CD4-positive, alpha-beta T cell treated with Interleukin-6 at 100 ng/mL for 8 hours (primary cell): ENCODE data around the gene DPM3.
A peak's percentile ranks its signal among the peaks of the same experiment; 100 is the strongest.
"Not testable (repeated sequence)": the region's sequence is repeated elsewhere in the genome, so short reads cannot be mapped to it uniquely, and the experiment has no call there.

Source experiments
- DNase-seq: peaks from one replicate; pipeline ENCODE4 v3.0.0-alpha.2; 2020; ENCODE audit warnings: mixed read lengths, low spot score

Gene DPM3

GRCh38 chr1:155139895-155140629 is at the start of gene DPM3:
Gene DPM3, minus strand, starts transcription at chr1:155140531. Its CDS starts 291 bp downstream, at chr1:155140240.
- DNase-seq = peak; percentile 84

- not testable (repeated sequence) for DNase-seq
Measured at GRCh38 chr1:155189926-155190325, 49.6 kb upstream of the DPM3 start.

GRCh38 chr1:155188268-155188667 is 47.9 kb upstream of the DPM3 start:
- DNase-seq = no peak

GRCh38 chr1:155187456-155187891 is 47.1 kb upstream of the DPM3 start:
- no peak for DNase-seq

GRCh38 chr1:155186794-155187455 is 46.6 kb upstream of the DPM3 start:
- no peak for DNase-seq

- DNase-seq = no peak
Measured at GRCh38 chr1:155186067-155186793, 45.9 kb upstream of the DPM3 start.

GRCh38 chr1:155185783-155186066 is 45.4 kb upstream of the DPM3 start:
- DNase-seq = no peak

- DNase-seq = no peak
Measured at GRCh38 chr1:155184835-155185782, 44.8 kb upstream of the DPM3 start.

GRCh38 chr1:155184351-155184811 is 44.0 kb upstream of the DPM3 start:
- DNase-seq = no peak

- no peak for DNase-seq
Measured at GRCh38 chr1:155183775-155184221, 43.5 kb upstream of the DPM3 start.

GRCh38 chr1:155182052-155182550 is 41.8 kb upstream of the DPM3 start:
- DNase-seq = no peak

- no peak for DNase-seq
Measured at GRCh38 chr1:155181371-155182051, 41.2 kb upstream of the DPM3 start.

GRCh38 chr1:155179112-155180031 is 39.0 kb upstream of the DPM3 start:
- no peak for DNase-seq

- no peak for DNase-seq
Measured at GRCh38 chr1:155178441-155179111, 38.2 kb upstream of the DPM3 start.

GRCh38 chr1:155177918-155178281 is 37.6 kb upstream of the DPM3 start:
- DNase-seq = no peak

GRCh38 chr1:155177192-155177917 is 37.0 kb upstream of the DPM3 start:
- DNase-seq = no peak

- peak; percentile 84 for DNase-seq
Measured at GRCh38 chr1:155176544-155177071, 36.3 kb upstream of the DPM3 start.

GRCh38 chr1:155175927-155176371 is 35.6 kb upstream of the DPM3 start:
- no peak for DNase-seq
